GM15510 (cell line): ENCODE results near the gene FLOT1.

Experiments used
- POLR2A ChIP-seq: IDR thresholded peaks from 3 replicates; pipeline ENCODE4 v1.6.1; 2011; ENCODE audit warnings: borderline replicate concordance; ENCODE audit not compliant: insufficient read length; ENCODE audit errors: extremely low read depth

FLOT1 gene

GRCh38 chr6:30696432-30696831, 46.1 kb downstream of the FLOT1 start:
- no peak for TF ChIP-seq POLR2A

GRCh38 chr6:30691208-30691847, 51.2 kb downstream of the FLOT1 start:
- TF ChIP-seq POLR2A, result no peak

GRCh38 chr6:30690403-30691207, 51.9 kb downstream of the FLOT1 start, which contains the start of gene NRM:
TSS of gene NRM (minus strand) at chr6:30690984. CDS start at chr6:30690974, 10 bp downstream.
- peak; percentile 64 for TF ChIP-seq POLR2A

GRCh38 chr6:30689985-30690384, 52.5 kb downstream of the FLOT1 start:
- TF ChIP-seq POLR2A, result no peak

GRCh38 chr6:30689022-30689865, 53.2 kb downstream of the FLOT1 start:
- no peak for TF ChIP-seq POLR2A

GRCh38 chr6:30688569-30688968, 53.9 kb downstream of the FLOT1 start:
- TF ChIP-seq POLR2A, result no peak

GRCh38 chr6:30687659-30688431, 54.6 kb downstream of the FLOT1 start:
- no peak for TF ChIP-seq POLR2A

- peak; percentile 61 for TF ChIP-seq POLR2A
Observed at GRCh38 chr6:30686908-30687658, 55.4 kb downstream of the FLOT1 start.

GRCh38 chr6:30686009-30686907, 56.2 kb downstream of the FLOT1 start, which contains the start of gene PPP1R18:
TSS of gene PPP1R18 (minus strand) at chr6:30686645. CDS start at chr6:30686018, 627 bp downstream.
- peak; percentile 72 for TF ChIP-seq POLR2A

- TF ChIP-seq POLR2A, result no peak
Observed at GRCh38 chr6:30685157-30686008, 57.1 kb downstream of the FLOT1 start.

GRCh38 chr6:30684386-30685156, 57.9 kb downstream of the FLOT1 start:
- peak; percentile 38 for TF ChIP-seq POLR2A
